GM18508 (cell line): ENCODE measurements around the gene PRUNE2.

Source experiments
- ATAC-seq: cut with Tn5 transposase; IDR thresholded peaks from one replicate; pipeline ENCODE4 v1.9.1; 2021; ENCODE audit warnings: moderate number of reproducible peaks; ENCODE audit not compliant: insufficient read depth, unreplicated experiment

Gene PRUNE2

GRCh38 chr9:76904661-76905457 lies 1.1 kb downstream of the PRUNE2 start:
- no peak for ATAC-seq

GRCh38 chr9:76902395-76902794 lies 3.5 kb downstream of the PRUNE2 start:
- no peak for ATAC-seq

- ATAC-seq: no peak
These were observed 4.1 kb downstream of the PRUNE2 start for GRCh38 chr9:76901801-76902200.

GRCh38 chr9:76900884-76901440 lies 5.0 kb downstream of the PRUNE2 start:
- ATAC-seq: no peak

- ATAC-seq: no peak
These were observed 7.1 kb downstream of the PRUNE2 start for GRCh38 chr9:76898786-76899185.

- ATAC-seq: no peak
These were observed 7.9 kb downstream of the PRUNE2 start for GRCh38 chr9:76897804-76898525.

- no peak for ATAC-seq
These were observed 9.9 kb downstream of the PRUNE2 start for GRCh38 chr9:76896035-76896434.

GRCh38 chr9:76895186-76895585 lies 10.7 kb downstream of the PRUNE2 start:
- ATAC-seq: no peak

- no peak for ATAC-seq
These were observed 11.7 kb downstream of the PRUNE2 start for GRCh38 chr9:76894198-76894597.

- no peak for ATAC-seq
These were observed 12.4 kb downstream of the PRUNE2 start for GRCh38 chr9:76893395-76893932.

GRCh38 chr9:76891874-76892273 lies 14.0 kb downstream of the PRUNE2 start:
- no peak for ATAC-seq

- ATAC-seq: no peak
These were observed 14.6 kb downstream of the PRUNE2 start for GRCh38 chr9:76891279-76891678.

- no peak for ATAC-seq
These were observed 18.0 kb downstream of the PRUNE2 start for GRCh38 chr9:76887951-76888350.

GRCh38 chr9:76887003-76887821 lies 18.7 kb downstream of the PRUNE2 start:
- no peak for ATAC-seq

GRCh38 chr9:76886318-76886717 lies 19.6 kb downstream of the PRUNE2 start:
- ATAC-seq: no peak

- no peak for ATAC-seq
These were observed 21.1 kb downstream of the PRUNE2 start for GRCh38 chr9:76884823-76885222.

GRCh38 chr9:76883341-76883855 lies 22.5 kb downstream of the PRUNE2 start:
- ATAC-seq: no peak

GRCh38 chr9:76882686-76883085 lies 23.2 kb downstream of the PRUNE2 start:
- no peak for ATAC-seq

GRCh38 chr9:76880210-76880609 lies 25.7 kb downstream of the PRUNE2 start:
- ATAC-seq: no peak

- no peak for ATAC-seq
These were observed 27.0 kb downstream of the PRUNE2 start for GRCh38 chr9:76878933-76879332.
